Measurements from ENCODE around the gene SUMO1. TPM values are rescaled to one million over a fixed set of nuclear protein-coding genes. Genes with fewer than 3 reads are reported as not detected.

The SUMO1 gene
- total RNA-seq, 1 donor: 158 TPM

GRCh38 chr2:202169832-202170424 is 68.5 kb downstream of the SUMO1 start:
- H3K4me3 ChIP-seq (ENCODE audit: low read depth, low read length): no peak overlapping the region
- TF ChIP-seq, protein P1, sequence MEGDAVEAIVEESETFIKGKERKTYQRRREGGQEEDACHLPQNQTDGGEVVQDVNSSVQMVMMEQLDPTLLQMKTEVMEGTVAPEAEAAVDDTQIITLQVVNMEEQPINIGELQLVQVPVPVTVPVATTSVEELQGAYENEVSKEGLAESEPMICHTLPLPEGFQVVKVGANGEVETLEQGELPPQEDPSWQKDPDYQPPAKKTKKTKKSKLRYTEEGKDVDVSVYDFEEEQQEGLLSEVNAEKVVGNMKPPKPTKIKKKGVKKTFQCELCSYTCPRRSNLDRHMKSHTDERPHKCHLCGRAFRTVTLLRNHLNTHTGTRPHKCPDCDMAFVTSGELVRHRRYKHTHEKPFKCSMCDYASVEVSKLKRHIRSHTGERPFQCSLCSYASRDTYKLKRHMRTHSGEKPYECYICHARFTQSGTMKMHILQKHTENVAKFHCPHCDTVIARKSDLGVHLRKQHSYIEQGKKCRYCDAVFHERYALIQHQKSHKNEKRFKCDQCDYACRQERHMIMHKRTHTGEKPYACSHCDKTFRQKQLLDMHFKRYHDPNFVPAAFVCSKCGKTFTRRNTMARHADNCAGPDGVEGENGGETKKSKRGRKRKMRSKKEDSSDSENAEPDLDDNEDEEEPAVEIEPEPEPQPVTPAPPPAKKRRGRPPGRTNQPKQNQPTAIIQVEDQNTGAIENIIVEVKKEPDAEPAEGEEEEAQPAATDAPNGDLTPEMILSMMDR (IDR thresholded peaks at IDR 0.05; ENCODE audit: insufficient read depth, low read length): no peak

DNA sequence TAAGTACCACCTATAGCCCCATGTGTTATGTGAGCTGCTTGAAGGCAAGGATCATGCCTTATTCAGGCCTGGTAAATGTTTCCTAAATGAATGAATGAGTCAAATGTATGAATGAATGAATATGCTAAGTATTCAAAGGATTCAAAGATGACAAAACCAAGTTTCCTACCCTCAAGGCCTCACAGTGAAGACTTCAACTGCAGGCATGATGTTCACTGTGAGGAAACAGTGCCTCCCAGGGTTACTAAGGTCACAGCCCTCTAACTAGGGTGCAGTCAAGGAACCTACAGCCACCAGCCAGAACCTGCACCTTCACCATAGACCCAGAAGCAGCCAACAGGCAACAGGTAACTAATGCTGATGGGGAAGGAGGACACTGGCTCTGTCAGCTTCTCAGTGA is 69.3 kb downstream of the SUMO1 start:
- DNase-seq (ENCODE audit: low read depth): no peak
- TF ChIP-seq, protein P1 (IDR thresholded peaks at IDR 0.05; ENCODE audit: insufficient read depth, low read length): no peak
- H3K4me3 ChIP-seq (ENCODE audit: low read depth, low read length): no peak overlapping the region

More at GRCh38 chr2:202169832-202170424, 68.5 kb downstream of the SUMO1 start:
- DNase-seq (ENCODE audit: low read depth): no peak

GRCh38 chr2:202165945-202166344 is 72.5 kb downstream of the SUMO1 start:
- DNase-seq (ENCODE audit: low read depth): peak; percentile 50
- TF ChIP-seq, protein P1 (IDR thresholded peaks at IDR 0.05; ENCODE audit: insufficient read depth, low read length): no peak
- no peak overlapping the region for H3K4me3 ChIP-seq (ENCODE audit: low read depth, low read length)

- TF ChIP-seq, protein P1 (IDR thresholded peaks at IDR 0.05; ENCODE audit: insufficient read depth, low read length): no peak
- DNase-seq (ENCODE audit: low read depth): no peak
- no peak overlapping the region for H3K4me3 ChIP-seq (ENCODE audit: low read depth, low read length)
These were observed 73.2 kb downstream of the SUMO1 start for GRCh38 chr2:202165208-202165607.

- no peak overlapping the region for H3K4me3 ChIP-seq (ENCODE audit: low read depth, low read length)
- TF ChIP-seq, protein P1 (IDR thresholded peaks at IDR 0.05; ENCODE audit: insufficient read depth, low read length): no peak
- peak; percentile 41 for DNase-seq (ENCODE audit: low read depth)
These were observed 74.0 kb downstream of the SUMO1 start for GRCh38 chr2:202164411-202164810.

DNA sequence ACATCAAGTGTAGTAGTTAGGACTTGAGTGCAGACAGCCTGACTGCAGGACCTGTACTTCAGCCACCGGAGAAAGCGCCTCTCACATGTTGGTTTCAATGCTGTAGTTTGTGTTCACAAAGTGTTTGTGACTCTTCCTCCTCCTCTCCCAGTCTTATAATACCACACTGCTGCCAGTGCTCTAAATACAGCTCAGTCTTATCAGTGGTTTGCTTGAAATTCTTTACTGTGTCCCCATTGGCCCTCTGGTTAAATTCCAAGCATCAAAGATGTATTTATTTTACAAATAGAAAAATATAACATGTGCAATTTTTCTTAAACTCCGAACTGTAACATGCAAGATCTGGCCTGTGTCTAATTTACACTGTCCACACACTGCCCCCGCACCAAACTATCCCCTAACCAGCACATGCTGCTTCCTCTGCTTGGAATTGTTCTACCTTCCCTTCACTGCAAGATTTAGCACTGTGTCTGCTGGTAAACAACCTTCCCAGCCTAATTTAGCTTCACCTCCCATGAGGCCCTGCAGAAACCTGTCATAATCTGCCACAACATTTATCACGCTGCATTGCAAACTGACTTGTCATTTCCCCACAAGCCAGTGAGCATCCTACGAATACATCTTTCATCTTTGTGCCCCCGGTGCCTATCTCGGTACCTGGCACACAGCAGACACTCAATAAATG is 77.1 kb downstream of the SUMO1 start:
- TF ChIP-seq, protein P1 (IDR thresholded peaks at IDR 0.05; ENCODE audit: insufficient read depth, low read length): no peak
- no peak overlapping the region for H3K4me3 ChIP-seq (ENCODE audit: low read depth, low read length)
- peak; percentile 39 for DNase-seq (ENCODE audit: low read depth)

All from fibroblast of the aortic adventitia (primary cell).